Measurements from ENCODE around the gene SLC9B2. TPM values are rescaled to one million over a fixed set of nuclear protein-coding genes. Genes with fewer than 3 reads are reported as not detected.

SLC9B2 gene
- total and polyA plus RNA-seq, 10 of the 15 experiments (the other 5 are each of a cell fraction or from before 2014, with no cell fraction given), result 8.9 to 32.5 (median 25.3) TPM

DNA sequence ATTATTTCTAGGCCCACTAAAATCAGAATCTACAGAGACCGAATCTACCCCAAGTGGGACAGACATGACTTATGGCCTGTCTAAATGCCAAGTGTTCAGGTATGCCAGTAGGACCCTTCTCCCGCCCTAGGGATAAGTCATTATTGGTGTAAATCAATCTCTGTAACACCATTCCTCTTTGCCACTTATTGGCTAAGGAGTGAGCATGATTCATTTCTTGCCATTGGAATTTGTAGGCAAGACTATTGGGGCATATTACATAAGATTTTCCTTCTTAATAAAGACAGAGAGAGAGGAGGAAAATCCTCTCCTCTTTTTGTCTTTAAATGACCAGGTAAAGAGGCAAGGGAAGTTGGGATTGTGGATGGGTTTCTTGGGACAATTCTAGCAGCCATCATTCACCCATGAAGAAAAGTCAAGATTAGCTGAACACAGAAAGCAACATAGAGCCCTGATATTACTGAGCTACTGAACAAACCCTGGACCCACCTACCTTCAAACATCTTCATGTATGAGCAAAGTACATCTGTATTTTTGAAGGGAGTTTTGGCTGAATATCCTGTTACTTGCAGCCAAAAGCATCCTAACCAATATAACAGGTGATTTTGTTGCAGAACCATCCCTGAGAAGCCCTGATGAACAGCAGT, 2.6 kb downstream of the SLC9B2 start:
- Histone ChIP-seq H3K9me3 (replicated peaks; ENCODE audit: control insufficient read depth, insufficient read depth, low read length) (no peaks in the 10 kb centered on the region), H3K79me2 (ENCODE audit: control insufficient read depth, insufficient read depth, low read length) (peaks cover 67% of the 10 kb centered on the region), H3K4me3 (peak overlapping the region; percentile 77), H2AFZ (ENCODE audit: control insufficient read depth, low read depth, low read length) (no peak overlapping the region), H3K9ac (ENCODE audit: control insufficient read depth, insufficient read depth, low read length) (no peak overlapping the region), H3K27ac (ENCODE audit: control insufficient read depth, insufficient read depth) (peak overlapping the region; percentile 93), H3K4me2 (ENCODE audit: control insufficient read depth, insufficient read depth) (peak overlapping the region; percentile 94), H4K20me1 (ENCODE audit: control insufficient read depth, insufficient read depth) (no peaks in the 10 kb centered on the region), H3K4me1 (ENCODE audit: control insufficient read depth, insufficient read depth, low read length) (peaks cover 8% of the 10 kb centered on the region), H3K27me3 (replicated peaks in 1 of 2; ENCODE audit: control insufficient read depth in 2 of 2, insufficient read depth in 2 of 2, low read length in 1 of 2) (no peaks in the 10 kb centered on the region), H3K36me3 (ENCODE audit: control insufficient read depth in 2 of 2, insufficient read depth in 2 of 2, low read length in 1 of 2) (no peaks in the 10 kb centered on the region)
- ChIA-PET SMC1A (ENCODE audit: uncharacterized antibody, unreplicated experiment) (interaction anchor here (1.7 to 5.4 kb wide), 2 partner anchors 16 to 22 kb away, joined by 6 to 59 read pairs; no protein-coding TSS in a partner anchor), CTCF (interaction anchor here (0.8 to 2.6 kb wide), 3 partner anchors 18 to 28 kb away, joined by 3 to 17 read pairs (median 5); no protein-coding TSS in a partner anchor), RAD21 (ENCODE audit: unreplicated experiment) (interaction anchor here (0.8 to 7.8 kb wide), 3 partner anchors 9 to 26 kb away, joined by 3 to 69 read pairs (median 3); no protein-coding TSS in a partner anchor), POLR2A (interaction anchor here (0.8 to 1.0 kb wide), 2 partner anchors 22 to 245 kb away, joined by 3 read pairs; no protein-coding TSS in a partner anchor)
- ATAC-seq (no peak), FAIRE-seq (no peak), DNase-seq (ENCODE audit: low read depth, low spot score) (no peak)
- no peak for TF ChIP-seq POLR2A (IDR thresholded peaks at IDR 0.05; ENCODE audit: low read depth, low read length)
- TF ChIP-seq MLLT1 (IDR thresholded peaks at IDR 0.05), result peak; percentile 81
- 100% methylated on average over 2 of the region's 2 CpGs for WGBS (ENCODE audit: insufficient coverage, insufficient replicate concordance, low lambda C conversion rate, missing lambda C conversion rate)
- no TSS peak for BruUV-seq (replicated peaks)
- intact Hi-C loops (cut with micrococcal nuclease; ENCODE audit: unreplicated experiment), result loop anchor here (2.0 to 5.0 kb wide), 2 partner anchors 207 to 247 kb away; partner anchors contain the start of genes CISD2 and UBE2D3
- in situ Hi-C loops (cut with MboI), result no loop called here

DNA sequence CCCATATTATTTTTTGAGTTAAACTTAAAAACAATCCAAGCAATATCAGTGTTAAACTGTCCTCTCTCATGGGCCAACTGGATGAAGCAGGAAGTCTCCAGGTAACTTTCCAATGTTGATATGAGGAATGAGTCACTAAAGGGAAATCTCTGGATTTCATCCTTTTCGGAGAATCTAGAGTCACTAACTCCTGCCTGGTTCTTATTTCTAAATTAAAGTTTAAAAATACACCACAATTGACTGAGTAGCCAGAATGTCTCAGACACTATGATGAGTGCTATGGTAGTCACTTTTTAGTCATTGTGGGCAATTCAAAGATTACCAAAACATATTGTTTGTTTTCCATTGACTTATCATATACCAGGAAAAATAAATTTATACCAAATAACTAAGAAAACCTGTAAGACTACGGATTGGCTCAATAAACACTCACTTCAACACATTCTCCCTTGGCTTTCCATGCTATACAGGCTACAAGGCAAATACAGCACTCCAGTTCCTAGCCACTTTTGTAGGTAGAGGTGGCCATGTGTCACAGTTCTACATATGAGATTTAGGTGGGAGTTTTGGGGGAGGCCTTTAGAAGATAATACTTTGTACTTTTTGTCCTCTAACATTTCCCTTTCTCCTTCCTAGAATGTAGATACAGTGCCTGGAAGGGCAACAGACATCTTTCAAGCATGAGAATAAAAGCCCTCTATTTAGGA, 8.6 kb downstream of the SLC9B2 start:
- RAD21 ChIA-PET (ENCODE audit: unreplicated experiment), result no interaction called here
- Histone ChIP-seq H3K9me3 (replicated peaks; ENCODE audit: control insufficient read depth, insufficient read depth, low read length) (no peaks in the 10 kb centered on the region), H3K27ac (ENCODE audit: control insufficient read depth, insufficient read depth) (no peak overlapping the region), H3K4me2 (ENCODE audit: control insufficient read depth, insufficient read depth) (no peak overlapping the region), H3K27me3 (replicated peaks in 1 of 2; ENCODE audit: control insufficient read depth in 2 of 2, insufficient read depth in 2 of 2, low read length in 1 of 2) (no peaks in the 10 kb centered on the region), H2AFZ (ENCODE audit: control insufficient read depth, low read depth, low read length) (no peak overlapping the region), H3K36me3 (ENCODE audit: control insufficient read depth in 2 of 2, insufficient read depth in 2 of 2, low read length in 1 of 2) (0 out of 4 replicates have a peak, but pooled peaks cover 0 to 3% of the 10 kb centered on the region in 2 experiments), H3K4me1 (ENCODE audit: control insufficient read depth, insufficient read depth, low read length) (no peaks in the 10 kb centered on the region), H3K79me2 (ENCODE audit: control insufficient read depth, insufficient read depth, low read length) (peaks cover 32% of the 10 kb centered on the region), H4K20me1 (ENCODE audit: control insufficient read depth, insufficient read depth) (no peaks in the 10 kb centered on the region), H3K4me3 (no peak overlapping the region), H3K9ac (ENCODE audit: control insufficient read depth, insufficient read depth, low read length) (no peak overlapping the region)
- WGBS (ENCODE audit: insufficient coverage, insufficient replicate concordance, low lambda C conversion rate, missing lambda C conversion rate), result 98% methylated on average over 2 of the region's 2 CpGs
- in situ Hi-C loops (cut with MboI) (no loop called here), intact Hi-C loops (cut with micrococcal nuclease; ENCODE audit: unreplicated experiment) (no loop called here)
- DNase-seq (ENCODE audit: low read depth, low spot score) (no peak), ATAC-seq (peak; percentile 39), FAIRE-seq (no peak)
- SMC1A ChIA-PET (ENCODE audit: uncharacterized antibody, unreplicated experiment), result interaction anchor here (1.4 to 2.2 kb wide), 2 partner anchors 16 to 24 kb away, joined by 5 to 7 read pairs; no protein-coding TSS in a partner anchor
- POLR2A ChIA-PET, result interaction anchor here (1.0 kb wide), 1 partner anchor 49 kb away, joined by 3 read pairs; no protein-coding TSS in a partner anchor
- BruUV-seq (replicated peaks), result no TSS peak
- CTCF ChIA-PET, result interaction anchor here (1.2 kb wide), 1 partner anchor 24 kb away, joined by 3 read pairs; no protein-coding TSS in a partner anchor
- TF ChIP-seq WRNIP1 (IDR thresholded peaks at IDR 0.05; ENCODE audit: borderline replicate concordance, low read depth, low read length), result no peak
- no peak for TF ChIP-seq MTA3 (IDR thresholded peaks at IDR 0.05; ENCODE audit: borderline replicate concordance, low read length)
- no peak for TF ChIP-seq ZNF24 (IDR thresholded peaks at IDR 0.05)
- TF ChIP-seq ZNF207 (IDR thresholded peaks at IDR 0.05; ENCODE audit: borderline replicate concordance), result no peak
- TF ChIP-seq BCL11A (IDR thresholded peaks at IDR 0.05; ENCODE audit: low read depth, low read length), result no peak
- no peak for TF ChIP-seq RELA (IDR thresholded peaks at IDR 0.05; ENCODE audit: borderline replicate concordance, partially characterized antibody)
- no peak for TF ChIP-seq CBX5 (IDR thresholded peaks at IDR 0.05; ENCODE audit: low read depth)
- TF ChIP-seq NR2F1 (conservative IDR thresholded peaks at IDR 0.05), result no peak
- TF ChIP-seq SPI1 (IDR thresholded peaks at IDR 0.05; ENCODE audit: borderline replicate concordance, insufficient read depth, low read depth, low read length), result no peak
- TF ChIP-seq NFXL1 (IDR thresholded peaks at IDR 0.05; ENCODE audit: borderline replicate concordance), result no peak
- TF ChIP-seq CHD1 (IDR thresholded peaks at IDR 0.05; ENCODE audit: low read depth, low read length), result no peak
- TF ChIP-seq YY1 (IDR thresholded peaks at IDR 0.05; ENCODE audit: low read depth, low read length), result no peak
- no peak for TF ChIP-seq TARDBP (IDR thresholded peaks at IDR 0.05; ENCODE audit: borderline replicate concordance)
- TF ChIP-seq MEF2B (IDR thresholded peaks at IDR 0.05; ENCODE audit: partially characterized antibody, poor library complexity, severe bottlenecking), result no peak
